Measurements from ENCODE around the gene RCE1. TPM values are rescaled to one million over a fixed set of nuclear protein-coding genes. Genes with fewer than 3 reads are reported as not detected.

The RCE1 gene
- total and polyA plus RNA-seq, 2 donors (not counting 3 experiments of a cell fraction or from before 2014, with no cell fraction given) = 26.9 to 47.4 TPM

GRCh38 chr11:66857234-66857926 is 14.1 kb downstream of the RCE1 start:
- intact Hi-C loops (cut with micrococcal nuclease) (loop anchor here (2.0 kb wide), 3 partner anchors 15 to 117 kb away; partner anchors contain the start of genes C11orf86, PC and RCE1), dilution Hi-C loops (cut with MboI; ENCODE audit: extremely low pct_ligation_motif_present, low sequenced_read_pairs) (no loop called here)
- Histone ChIP-seq H3K4me3 (replicated peaks in 1 of 3; ENCODE audit: insufficient read depth in 1 of 3, low read depth in 1 of 3, low read length in 3 of 3) (peak overlapping the region; percentile 43 to 59 (median 54)), H3K4me1 (ENCODE audit: control insufficient read depth, extremely low read depth, insufficient read depth, low read length) (peaks cover 9% of the 10 kb centered on the region), H3K4me2 (ENCODE audit: insufficient read depth, low read length) (peak overlapping the region; percentile 66), H2AFZ (ENCODE audit: low read depth, low read length) (peak overlapping the region; percentile 81), H3K36me3 (ENCODE audit: control insufficient read depth in 2 of 2, extremely low read depth in 1 of 2, insufficient read depth in 2 of 2, low read length in 2 of 2) (no peaks in the 10 kb centered on the region), H3K9me3 (replicated peaks; ENCODE audit: control insufficient read depth, insufficient read depth, low read length) (no peaks in the 10 kb centered on the region), H4K20me1 (replicated peaks; ENCODE audit: control insufficient read depth, extremely low read depth, insufficient read depth, low read length) (no peaks in the 10 kb centered on the region), H3K79me2 (ENCODE audit: control insufficient read depth, insufficient read depth, low read length) (peaks cover 13% of the 10 kb centered on the region), H3K27ac (ENCODE audit: insufficient read depth, low read depth, low read length) (peak overlapping the region; percentile 18), H3K9ac (replicated peaks; ENCODE audit: extremely low read depth, insufficient read depth, low read length) (peak overlapping the region; percentile 42), H3K27me3 (ENCODE audit: control insufficient read depth in 2 of 2, insufficient read depth in 2 of 2, low read length in 2 of 2) (no peaks in the 10 kb centered on the region), H3K9me1 (replicated peaks; ENCODE audit: control insufficient read depth, extremely low read depth, insufficient read depth, low read length) (no peaks in the 10 kb centered on the region)
- ChIA-PET POLR2A (no interaction called here), CTCF (no interaction called here)
- TSS peak; percentile 30 for BruUV-seq (replicated peaks)
- no peak for TF ChIP-seq GATA2 (IDR thresholded peaks at IDR 0.05; ENCODE audit: insufficient read depth, insufficient read length, low read depth, low read length)
- TF ChIP-seq POLR2AphosphoS5 (IDR thresholded peaks at IDR 0.05; ENCODE audit: insufficient read depth, low read depth, low read length) = peak; percentile 0
- no peak for FAIRE-seq
- DNase-seq (ENCODE audit: low read depth, low spot score) = no peak

- dilution Hi-C loops (cut with MboI; ENCODE audit: extremely low pct_ligation_motif_present, low sequenced_read_pairs) (no loop called here), intact Hi-C loops (cut with micrococcal nuclease) (loop anchor here (2.0 kb wide), 3 partner anchors 15 to 117 kb away; partner anchors contain the start of genes C11orf86, PC and RCE1)
- H3K4me3 ChIP-seq (replicated peaks in 1 of 3; ENCODE audit: insufficient read depth in 1 of 3, low read depth in 1 of 3, low read length in 3 of 3) = no peak overlapping the region
- POLR2A ChIA-PET = no interaction called here
- no peak overlapping the region for H3K4me2 ChIP-seq (ENCODE audit: insufficient read depth, low read length)
- FAIRE-seq (no peak), DNase-seq (ENCODE audit: low read depth, low spot score) (no peak)
- CTCF ChIA-PET = interaction anchor here (1.4 kb wide), 1 partner anchor 118 kb away, joined by 3 read pairs; the partner anchor contains the start of gene C11orf86
- H3K9ac ChIP-seq (replicated peaks; ENCODE audit: extremely low read depth, insufficient read depth, low read length) = no peak overlapping the region
- no TSS peak for BruUV-seq (replicated peaks)
- H3K27me3 ChIP-seq (ENCODE audit: control insufficient read depth in 2 of 2, insufficient read depth in 2 of 2, low read length in 2 of 2) = no peaks in the 10 kb centered on the region
- H2AFZ ChIP-seq (ENCODE audit: low read depth, low read length) = no peak overlapping the region
- H3K4me1 ChIP-seq (ENCODE audit: control insufficient read depth, extremely low read depth, insufficient read depth, low read length) = peaks cover 9% of the 10 kb centered on the region
- H3K9me1 ChIP-seq (replicated peaks; ENCODE audit: control insufficient read depth, extremely low read depth, insufficient read depth, low read length) = no peaks in the 10 kb centered on the region
- no peak for TF ChIP-seq POLR2AphosphoS5 (IDR thresholded peaks at IDR 0.05; ENCODE audit: insufficient read depth, low read depth, low read length)
- TF ChIP-seq POLR2A (IDR thresholded peaks at IDR 0.05; ENCODE audit: low read depth, low read length) = no peak
- no peak for TF ChIP-seq FOS (IDR thresholded peaks at IDR 0.05; ENCODE audit: borderline replicate concordance, insufficient read depth, low read length)
- no peak for TF ChIP-seq JUN (IDR thresholded peaks at IDR 0.05; ENCODE audit: borderline replicate concordance, insufficient read depth, insufficient read length, low read depth)
- TF ChIP-seq, protein P1, sequence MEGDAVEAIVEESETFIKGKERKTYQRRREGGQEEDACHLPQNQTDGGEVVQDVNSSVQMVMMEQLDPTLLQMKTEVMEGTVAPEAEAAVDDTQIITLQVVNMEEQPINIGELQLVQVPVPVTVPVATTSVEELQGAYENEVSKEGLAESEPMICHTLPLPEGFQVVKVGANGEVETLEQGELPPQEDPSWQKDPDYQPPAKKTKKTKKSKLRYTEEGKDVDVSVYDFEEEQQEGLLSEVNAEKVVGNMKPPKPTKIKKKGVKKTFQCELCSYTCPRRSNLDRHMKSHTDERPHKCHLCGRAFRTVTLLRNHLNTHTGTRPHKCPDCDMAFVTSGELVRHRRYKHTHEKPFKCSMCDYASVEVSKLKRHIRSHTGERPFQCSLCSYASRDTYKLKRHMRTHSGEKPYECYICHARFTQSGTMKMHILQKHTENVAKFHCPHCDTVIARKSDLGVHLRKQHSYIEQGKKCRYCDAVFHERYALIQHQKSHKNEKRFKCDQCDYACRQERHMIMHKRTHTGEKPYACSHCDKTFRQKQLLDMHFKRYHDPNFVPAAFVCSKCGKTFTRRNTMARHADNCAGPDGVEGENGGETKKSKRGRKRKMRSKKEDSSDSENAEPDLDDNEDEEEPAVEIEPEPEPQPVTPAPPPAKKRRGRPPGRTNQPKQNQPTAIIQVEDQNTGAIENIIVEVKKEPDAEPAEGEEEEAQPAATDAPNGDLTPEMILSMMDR (IDR thresholded peaks at IDR 0.05; ENCODE audit: extremely low read depth in 1 of 2, insufficient read depth in 1 of 2, low read depth in 1 of 2, low read length in 2 of 2) = no peak
- no peak for TF ChIP-seq EZH2 (IDR thresholded peaks at IDR 0.05; ENCODE audit: borderline replicate concordance, low read depth, low read length, severe bottlenecking)
- no peak for TF ChIP-seq MYC (IDR thresholded peaks at IDR 0.05; ENCODE audit: low read depth, low read length)
- no peak for TF ChIP-seq GATA2 (IDR thresholded peaks at IDR 0.05; ENCODE audit: insufficient read depth, insufficient read length, low read depth, low read length)
- TF ChIP-seq MAX (IDR thresholded peaks at IDR 0.05; ENCODE audit: insufficient read depth, insufficient read length) = no peak
- H3K79me2 ChIP-seq (ENCODE audit: control insufficient read depth, insufficient read depth, low read length) = peaks cover 13% of the 10 kb centered on the region
- H3K9me3 ChIP-seq (replicated peaks; ENCODE audit: control insufficient read depth, insufficient read depth, low read length) = no peaks in the 10 kb centered on the region
- no peaks in the 10 kb centered on the region for H3K36me3 ChIP-seq (ENCODE audit: control insufficient read depth in 2 of 2, extremely low read depth in 1 of 2, insufficient read depth in 2 of 2, low read length in 2 of 2)
- no peak overlapping the region for H3K27ac ChIP-seq (ENCODE audit: insufficient read depth, low read depth, low read length)
- H4K20me1 ChIP-seq (replicated peaks; ENCODE audit: control insufficient read depth, extremely low read depth, insufficient read depth, low read length) = no peaks in the 10 kb centered on the region
Observed at GRCh38 chr11:66857927-66858185, 14.6 kb downstream of the RCE1 start.

Data from endothelial cell of umbilical vein (primary cell).